OCI-LY1 (cell line): ENCODE measurements around the gene TBCD.

Experiments used
- EZH2 ChIP-seq: fragments of 200-600 bp; sonication (generic), shearing (Covaris generic); IDR thresholded peaks from 2 replicates; pipeline ENCODE4 v1.8.0; 2017; ENCODE audit warnings: borderline replicate concordance, mixed run types, mild to moderate bottlenecking, antibody characterized with exemption, low read length, moderate library complexity, mixed read lengths
- TF ChIP-seq, protein P1 (sequence below): fragments of 200-600 bp; sonication (generic), shearing (Covaris generic); IDR thresholded peaks from 2 replicates; pipeline ENCODE4 v1.5.1; 2017; ENCODE audit warnings: mild to moderate bottlenecking, antibody characterized with exemption, low read length, moderate library complexity, mixed read lengths

DNA sequence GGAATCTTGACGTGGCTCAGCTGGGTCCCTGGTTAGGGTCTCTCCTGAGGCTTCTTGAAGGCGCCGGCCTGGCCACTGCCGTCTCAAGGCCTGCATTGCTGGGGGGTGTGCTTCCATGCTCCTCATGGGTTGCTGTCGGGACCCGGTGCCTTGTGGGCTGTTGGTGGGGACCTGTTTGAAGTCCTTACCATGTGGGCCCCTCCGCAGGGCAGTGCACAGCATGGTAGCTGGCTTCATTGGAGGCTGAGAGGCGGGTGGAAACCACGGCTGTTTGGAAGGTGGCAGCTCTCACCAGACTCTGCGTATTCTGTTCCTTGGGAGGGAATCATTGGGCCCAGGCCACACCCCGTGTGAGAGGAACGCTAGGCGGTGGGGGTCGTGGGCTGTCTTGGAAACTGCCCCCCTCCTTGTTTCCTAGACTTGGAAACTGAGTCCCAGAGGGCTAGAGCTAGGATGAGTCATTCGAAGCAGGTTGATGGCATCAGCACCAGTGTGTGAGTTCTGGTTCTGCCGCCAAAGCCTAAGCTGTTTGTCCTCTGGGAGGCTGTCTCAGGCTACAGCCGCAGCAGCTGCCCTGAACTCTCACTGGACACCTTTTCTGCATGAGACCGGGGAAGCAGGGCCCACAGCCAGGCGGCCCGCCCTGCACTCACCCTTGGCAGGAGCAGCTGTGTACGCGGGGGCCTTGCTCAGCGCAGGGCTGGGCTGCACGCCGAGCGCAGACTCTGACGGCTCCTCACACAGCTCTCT, 52.8 kb downstream of the TBCD start:
- TF ChIP-seq, protein P1, sequence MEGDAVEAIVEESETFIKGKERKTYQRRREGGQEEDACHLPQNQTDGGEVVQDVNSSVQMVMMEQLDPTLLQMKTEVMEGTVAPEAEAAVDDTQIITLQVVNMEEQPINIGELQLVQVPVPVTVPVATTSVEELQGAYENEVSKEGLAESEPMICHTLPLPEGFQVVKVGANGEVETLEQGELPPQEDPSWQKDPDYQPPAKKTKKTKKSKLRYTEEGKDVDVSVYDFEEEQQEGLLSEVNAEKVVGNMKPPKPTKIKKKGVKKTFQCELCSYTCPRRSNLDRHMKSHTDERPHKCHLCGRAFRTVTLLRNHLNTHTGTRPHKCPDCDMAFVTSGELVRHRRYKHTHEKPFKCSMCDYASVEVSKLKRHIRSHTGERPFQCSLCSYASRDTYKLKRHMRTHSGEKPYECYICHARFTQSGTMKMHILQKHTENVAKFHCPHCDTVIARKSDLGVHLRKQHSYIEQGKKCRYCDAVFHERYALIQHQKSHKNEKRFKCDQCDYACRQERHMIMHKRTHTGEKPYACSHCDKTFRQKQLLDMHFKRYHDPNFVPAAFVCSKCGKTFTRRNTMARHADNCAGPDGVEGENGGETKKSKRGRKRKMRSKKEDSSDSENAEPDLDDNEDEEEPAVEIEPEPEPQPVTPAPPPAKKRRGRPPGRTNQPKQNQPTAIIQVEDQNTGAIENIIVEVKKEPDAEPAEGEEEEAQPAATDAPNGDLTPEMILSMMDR = no peak
- TF ChIP-seq EZH2 = no peak
